OCI-LY7 (cell line): ENCODE results near the gene MAGI1. TPM values are rescaled to one million over a fixed set of nuclear protein-coding genes. Genes with fewer than 3 reads are reported as not detected.

Source experiments
- BruUV-seq: library from RNA; stranded (reverse); fragments of 400-500 nt; replicated peaks from 2 replicates; lab custom pipeline; 2021; lab: Mats Ljungman, UMichigan
- CTCF ChIA-PET: fragments of 300-600 bp; sonication (Branson Sonifier 250); formaldehyde crosslinking; loops from one replicate; lab custom pipeline; 2022; ENCODE audit warnings: antibody characterized with exemption; ENCODE audit not compliant: unreplicated experiment; lab: Charles Lee
- POLR2A ChIA-PET: fragments of 300-600 bp; sonication (Branson Sonifier 250); formaldehyde crosslinking; loops from one replicate; lab custom pipeline; 2022; ENCODE audit warnings: antibody characterized with exemption; lab: Charles Lee
- DNase-seq: peaks from one replicate; pipeline ENCODE4 v3.0.0-alpha.2; 2015; ENCODE audit warnings: low spot score
- H2AFZ ChIP-seq: fragments of 200-600 bp; sonication (generic), shearing (Covaris generic); 2 replicates; pipeline ENCODE4 v1.6.1; 2014; ENCODE audit warnings: mild to moderate bottlenecking, antibody characterized with exemption, low read length, moderate library complexity
- H3K27ac ChIP-seq: fragments of 200-600 bp; sonication (generic); 2 replicates; pipeline ENCODE4 v1.5.1; 2014; ENCODE audit warnings: mixed run types, low read depth, mild to moderate bottlenecking, moderate library complexity, low read length, inconsistent platforms; ENCODE audit not compliant: poor library complexity, severe bottlenecking
- H3K36me3 ChIP-seq: fragments of 200-600 bp; sonication (generic); 2 replicates; pipeline ENCODE4 v1.6.1; 2014; ENCODE audit warnings: mild to moderate bottlenecking, antibody characterized with exemption, low read length, moderate library complexity, mixed read lengths; ENCODE audit not compliant: insufficient read depth
- H3K4me1 ChIP-seq: fragments of 200-600 bp; sonication (generic); 2 replicates; pipeline ENCODE4 v1.5.1; 2014; ENCODE audit warnings: mild to moderate bottlenecking, low read length; ENCODE audit not compliant: insufficient read depth, poor library complexity, severe bottlenecking
- H3K4me2 ChIP-seq: fragments of 200-600 bp; sonication (generic); 2 replicates; pipeline ENCODE4 v1.6.1; 2014; ENCODE audit warnings: mild to moderate bottlenecking, low read length
- H3K4me3 ChIP-seq: fragments of 200-600 bp; sonication (generic); 2 replicates; pipeline ENCODE4 v1.5.1; 2014; ENCODE audit warnings: mild to moderate bottlenecking, low read depth, low read length; ENCODE audit not compliant: poor library complexity, severe bottlenecking
- H3K79me2 ChIP-seq: fragments of 200-600 bp; sonication (generic); 2 replicates; pipeline ENCODE4 v1.6.1; 2016; ENCODE audit warnings: low read depth, mild to moderate bottlenecking, low read length, moderate library complexity, mixed read lengths; ENCODE audit not compliant: insufficient read depth
- H3K9me2 ChIP-seq: fragments of 200-600 bp; sonication (generic); 2 replicates; pipeline ENCODE4 v1.6.1; 2016; ENCODE audit warnings: mild to moderate bottlenecking, low read length, mixed read lengths; ENCODE audit not compliant: insufficient read depth
- H3K9me3 ChIP-seq: fragments of 200-600 bp; sonication (generic); 2 replicates; pipeline ENCODE4 v1.6.1; 2014; ENCODE audit warnings: mild to moderate bottlenecking, mixed run types, low read length, mixed read lengths
- H4K20me1 ChIP-seq: fragments of 200-600 bp; sonication (generic); 2 replicates; pipeline ENCODE4 v1.6.1; 2014; ENCODE audit warnings: mild to moderate bottlenecking, antibody characterized with exemption, low read length, moderate library complexity, mixed read lengths; ENCODE audit not compliant: insufficient read depth
- CTCF ChIP-seq: fragments of 200-600 bp; sonication (generic); conservative IDR thresholded peaks from 2 replicates; pipeline ENCODE4 v1.5.1; 2014; ENCODE audit warnings: mild to moderate bottlenecking, antibody characterized with exemption, low read length, moderate library complexity, mixed read lengths
- EZH2phosphoT487 ChIP-seq: fragments of 200-600 bp; sonication (generic); IDR thresholded peaks from 2 replicates; pipeline ENCODE4 v1.6.1; 2018; ENCODE audit warnings: low read depth, borderline replicate concordance, mild to moderate bottlenecking, mixed run types, antibody characterized with exemption, low read length, moderate library complexity, mixed read lengths
- intact Hi-C: fragments of 100-400 bp; cut with micrococcal nuclease; formaldehyde crosslinking; loops from one replicate; pipeline ENCODE4 v1.10.0; 2022; ENCODE audit not compliant: unreplicated experiment
- total RNA-seq, 2 experiments: library from RNA; depleted of rRNA in 1 of 2; stranded (reverse); fragments of >200 nt in 1 of 2; shearing (Covaris generic) in 1 of 2; gene quantifications; 2 replicates each; pipeline ENCODE4 v1.2.3, GENCODE V29; 2014 to 2022

MAGI1 gene
- total RNA-seq, 2 experiments from 2014 or later = 0.63 to 2.5 TPM

- no TSS peak for BruUV-seq
- no peaks in the 10 kb centered on the region for H3K9me2 ChIP-seq
- no peak overlapping the region for H3K4me2 ChIP-seq
- H3K36me3 ChIP-seq = no peaks in the 10 kb centered on the region
- CTCF ChIA-PET = no interaction called here
- H3K27ac ChIP-seq = no peak overlapping the region
- no peaks in the 10 kb centered on the region for H3K4me1 ChIP-seq
- H3K4me3 ChIP-seq = no peak overlapping the region
- POLR2A ChIA-PET = no interaction called here
- TF ChIP-seq EZH2phosphoT487 (no peak), CTCF (no peak)
- no peaks in the 10 kb centered on the region for H3K79me2 ChIP-seq
- DNase-seq = no peak
- intact Hi-C loops = no loop called here
- H3K9me3 ChIP-seq = no peaks in the 10 kb centered on the region
- no peak overlapping the region for H2AFZ ChIP-seq
- H4K20me1 ChIP-seq = no peaks in the 10 kb centered on the region
These were observed 80.5 kb downstream of the MAGI1 start for GRCh38 chr3:65958216-65958615.

- Histone ChIP-seq H3K9me3 (no peaks in the 10 kb centered on the region), H3K4me1 (no peaks in the 10 kb centered on the region), H3K9me2 (no peaks in the 10 kb centered on the region), H3K4me2 (no peak overlapping the region), H3K27ac (no peak overlapping the region), H3K79me2 (no peaks in the 10 kb centered on the region), H4K20me1 (no peaks in the 10 kb centered on the region), H3K36me3 (no peaks in the 10 kb centered on the region), H2AFZ (no peak overlapping the region), H3K4me3 (no peak overlapping the region)
- DNase-seq = no peak
- intact Hi-C loops = no loop called here
- no peak for TF ChIP-seq EZH2phosphoT487
- TF ChIP-seq CTCF = no peak
- CTCF ChIA-PET = no interaction called here
- POLR2A ChIA-PET = no interaction called here
- BruUV-seq = no TSS peak
These were observed 82.8 kb downstream of the MAGI1 start for GRCh38 chr3:65955792-65956477.

- no peaks in the 10 kb centered on the region for H3K9me3 ChIP-seq
- no peaks in the 10 kb centered on the region for H3K79me2 ChIP-seq
- intact Hi-C loops = no loop called here
- no peak overlapping the region for H3K27ac ChIP-seq
- CTCF ChIA-PET = no interaction called here
- no peak overlapping the region for H2AFZ ChIP-seq
- no peaks in the 10 kb centered on the region for H4K20me1 ChIP-seq
- TF ChIP-seq EZH2phosphoT487 (no peak), CTCF (no peak)
- no peaks in the 10 kb centered on the region for H3K4me1 ChIP-seq
- no peak overlapping the region for H3K4me3 ChIP-seq
- no peak overlapping the region for H3K4me2 ChIP-seq
- H3K36me3 ChIP-seq = no peaks in the 10 kb centered on the region
- no TSS peak for BruUV-seq
- no peak for DNase-seq
- POLR2A ChIA-PET = no interaction called here
- no peaks in the 10 kb centered on the region for H3K9me2 ChIP-seq
These were observed 84.6 kb downstream of the MAGI1 start for GRCh38 chr3:65953881-65954733.
